NCI-H1105 treated with DMSO at 0.1 percent for 48 hours (cell line): Measurements from ENCODE around the gene PER1.

Experiments
- DNase-seq: peaks from one replicate; lab custom pipeline; 2025; lab: John Stamatoyannopoulos, UW

Gene PER1

DNA sequence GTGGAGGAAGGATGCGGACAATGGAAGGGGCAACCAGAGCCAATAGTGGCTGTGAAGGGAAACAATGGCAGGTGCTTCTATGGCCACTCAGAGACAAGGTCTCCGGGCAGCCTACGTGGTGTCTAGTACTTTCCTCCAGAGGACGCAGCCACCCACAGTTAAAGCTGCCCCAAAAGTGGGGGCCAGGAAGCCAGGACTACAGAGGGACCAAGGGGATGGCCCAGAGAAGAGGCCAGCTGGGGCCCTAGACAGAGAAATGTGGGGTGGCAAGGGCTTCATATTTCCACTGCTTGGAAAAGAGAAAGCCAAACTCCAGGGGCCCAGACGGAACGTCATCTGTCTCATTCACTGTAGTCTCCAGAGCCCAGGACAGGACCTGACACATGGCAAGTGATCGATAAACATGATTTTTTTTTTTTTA, 837 bp upstream of the PER1 start:
- DNase-seq: no peak

GRCh38 chr17:8151641-8152111, 528 bp downstream of the PER1 start:
- DNase-seq: peak; percentile 34

- DNase-seq: peak; percentile 87
Observed at GRCh38 chr17:8151120-8151640, 1.0 kb downstream of the PER1 start.

DNA sequence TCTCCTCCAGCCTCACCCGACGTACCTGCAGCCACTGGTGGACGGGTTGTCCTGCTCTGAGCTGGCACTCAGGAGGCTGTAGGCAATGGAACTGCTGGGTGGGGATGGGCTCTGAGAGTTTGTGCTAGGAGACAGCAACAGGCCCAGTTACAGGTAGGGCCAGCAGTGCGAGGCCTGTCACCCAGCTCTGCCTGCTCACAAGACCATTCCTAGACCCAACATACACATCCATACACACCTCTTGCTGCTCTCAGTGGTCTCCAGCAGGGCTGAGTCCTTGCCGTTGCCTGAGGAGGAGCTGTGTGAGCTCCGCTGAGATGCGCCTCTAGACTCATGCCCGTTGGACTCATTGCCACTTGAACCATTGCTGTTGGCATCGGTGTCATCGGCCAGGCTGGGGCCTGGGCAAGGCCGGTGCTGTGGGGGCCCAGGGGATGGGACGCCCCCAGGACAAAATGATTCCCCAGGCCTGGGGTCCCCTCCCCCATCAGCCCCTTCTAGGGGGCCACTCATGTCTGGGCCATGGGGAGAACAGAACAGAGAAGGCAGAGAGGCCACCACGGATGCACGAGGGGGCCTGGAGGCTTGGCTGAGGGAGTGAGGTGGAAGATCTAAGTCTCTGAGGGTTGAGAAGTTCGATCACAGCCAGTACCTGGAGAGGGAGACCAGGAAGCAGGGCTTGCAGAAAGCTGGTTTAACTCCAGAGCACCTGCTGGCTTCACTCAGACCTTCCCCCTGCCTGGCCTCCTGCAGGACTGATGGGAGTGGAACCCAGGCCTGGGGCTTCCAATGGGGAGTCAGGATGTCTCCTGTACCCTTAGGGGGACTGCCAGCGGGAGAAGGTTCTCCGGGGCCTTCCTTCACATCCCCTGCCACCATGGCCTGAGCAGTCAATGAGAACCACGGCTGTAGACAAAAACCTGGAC, 1.7 kb downstream of the PER1 start:
- DNase-seq: no peak

DNA sequence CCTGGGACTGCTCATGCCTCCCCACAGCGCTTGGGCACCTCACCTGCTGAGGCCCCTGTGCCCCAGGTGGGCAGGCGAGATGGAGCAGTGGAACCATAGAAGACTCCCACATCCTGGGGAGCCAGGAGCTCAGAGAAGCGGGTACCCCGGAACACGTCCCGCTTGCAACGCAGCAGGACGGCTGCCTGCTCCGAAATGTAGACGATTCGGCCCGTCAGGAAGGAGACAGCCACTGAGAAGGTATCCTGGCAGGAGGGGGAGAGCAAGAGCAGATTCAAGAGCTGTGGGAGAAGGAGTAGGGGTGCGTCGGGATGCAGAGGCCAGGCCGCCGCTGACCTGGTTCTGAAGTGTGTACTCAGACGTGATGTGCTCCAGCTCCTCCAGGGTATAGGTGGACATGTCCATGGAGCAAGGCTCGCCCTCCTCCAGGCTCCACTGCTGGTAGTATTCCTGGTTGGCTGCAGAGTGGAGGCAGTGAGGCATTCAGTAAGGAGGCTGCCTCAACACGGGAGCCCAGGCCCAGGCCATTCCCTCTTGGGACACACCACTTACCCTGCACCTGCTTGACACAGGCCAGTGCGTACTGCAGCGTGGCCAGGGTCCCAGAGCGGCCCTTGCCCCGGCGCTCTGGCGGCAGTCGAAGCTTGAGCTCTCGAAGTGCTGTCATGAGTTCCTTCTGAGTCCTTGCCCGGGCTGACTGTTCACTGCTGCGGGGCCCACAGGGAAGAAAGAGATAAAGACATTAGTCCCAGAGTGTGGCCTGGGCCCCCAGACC, 2.6 kb downstream of the PER1 start:
- DNase-seq: no peak

- no peak for DNase-seq
Observed at GRCh38 chr17:8148560-8148959, 3.6 kb downstream of the PER1 start.

GRCh38 chr17:8147805-8148404, 4.3 kb downstream of the PER1 start:
- no peak for DNase-seq

GRCh38 chr17:8147141-8147804, 4.9 kb downstream of the PER1 start:
- no peak for DNase-seq

DNA sequence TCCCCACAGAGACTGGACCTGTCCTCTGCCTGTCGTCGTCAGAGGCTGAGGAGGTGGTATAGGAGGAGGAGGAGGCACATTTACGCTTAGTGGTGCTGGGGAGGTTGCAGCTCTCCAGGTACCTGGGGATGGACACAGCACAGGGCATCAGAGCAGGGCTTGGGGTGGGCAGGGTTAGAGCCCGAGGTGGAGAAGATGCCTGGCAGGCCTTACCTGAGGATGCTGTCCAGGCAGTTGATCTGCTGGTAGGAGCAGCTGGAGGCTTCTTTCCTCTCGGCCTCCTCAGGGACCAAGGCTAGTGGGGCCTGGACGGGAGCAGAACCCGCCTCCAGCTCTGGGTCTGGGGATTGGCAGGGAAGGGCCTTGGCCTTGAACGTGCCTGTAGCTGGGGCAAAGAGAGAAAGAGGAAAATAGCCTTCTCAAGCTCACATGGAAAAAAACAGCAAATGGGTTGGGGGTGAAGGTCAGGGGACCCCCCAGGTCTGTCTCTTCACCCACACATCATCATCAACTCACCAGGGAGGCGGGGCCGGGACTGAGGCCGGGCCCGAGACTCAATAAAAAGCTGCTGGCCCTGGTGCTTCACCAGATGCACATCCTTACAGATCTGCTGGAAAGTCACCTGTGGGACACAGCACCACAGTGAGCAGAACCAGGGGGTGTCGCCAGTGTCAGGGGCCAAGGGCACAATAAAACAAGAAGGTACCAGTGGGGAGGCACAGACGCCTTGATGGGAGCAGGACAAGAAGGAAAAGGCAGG, 5.6 kb downstream of the PER1 start:
- no peak for DNase-seq

GRCh38 chr17:8145811-8146210, 6.4 kb downstream of the PER1 start:
- no peak for DNase-seq

DNA sequence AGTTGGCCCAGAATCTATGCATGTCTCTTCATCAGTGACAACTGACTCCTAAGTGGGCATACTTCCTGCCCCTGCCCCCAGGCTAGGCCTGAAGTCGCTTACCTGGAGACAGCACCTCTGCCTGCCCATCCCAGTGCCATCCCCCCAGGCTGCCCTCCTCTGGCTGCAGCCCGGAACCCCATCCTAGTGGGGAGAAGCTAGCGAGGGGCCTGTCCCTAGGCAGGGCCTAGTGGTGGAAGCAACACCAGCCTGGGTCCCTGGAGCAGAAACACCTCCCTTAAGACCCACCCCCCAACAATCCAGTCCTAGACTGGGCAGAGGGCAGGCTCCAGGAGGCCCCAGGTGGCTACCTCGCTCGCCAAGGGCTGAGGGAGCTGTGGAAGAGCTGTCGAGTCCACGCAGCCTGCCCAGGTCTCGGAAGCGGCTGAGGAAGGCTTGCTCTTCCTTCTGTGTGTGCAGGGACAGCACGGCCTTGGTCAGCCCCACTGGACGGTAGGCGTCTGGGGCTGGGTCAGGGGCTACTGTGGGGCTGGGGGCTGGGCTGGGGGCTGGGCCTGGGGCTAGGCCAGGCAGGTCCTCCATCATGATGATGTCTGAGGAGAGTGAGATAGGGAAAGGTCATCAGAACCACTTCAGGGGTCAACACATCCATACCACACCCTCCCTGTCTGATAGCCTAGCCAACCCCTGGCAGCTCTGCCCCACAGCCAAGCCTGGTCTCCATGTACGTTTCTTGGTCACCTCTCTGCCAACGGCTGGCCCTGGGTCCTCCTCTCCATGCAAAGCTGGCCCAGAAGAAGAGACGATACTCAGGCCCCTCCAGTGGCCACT, 7.6 kb downstream of the PER1 start:
- DNase-seq: no peak

GRCh38 chr17:8143581-8144400, 8.4 kb downstream of the PER1 start:
- DNase-seq: no peak

DNA sequence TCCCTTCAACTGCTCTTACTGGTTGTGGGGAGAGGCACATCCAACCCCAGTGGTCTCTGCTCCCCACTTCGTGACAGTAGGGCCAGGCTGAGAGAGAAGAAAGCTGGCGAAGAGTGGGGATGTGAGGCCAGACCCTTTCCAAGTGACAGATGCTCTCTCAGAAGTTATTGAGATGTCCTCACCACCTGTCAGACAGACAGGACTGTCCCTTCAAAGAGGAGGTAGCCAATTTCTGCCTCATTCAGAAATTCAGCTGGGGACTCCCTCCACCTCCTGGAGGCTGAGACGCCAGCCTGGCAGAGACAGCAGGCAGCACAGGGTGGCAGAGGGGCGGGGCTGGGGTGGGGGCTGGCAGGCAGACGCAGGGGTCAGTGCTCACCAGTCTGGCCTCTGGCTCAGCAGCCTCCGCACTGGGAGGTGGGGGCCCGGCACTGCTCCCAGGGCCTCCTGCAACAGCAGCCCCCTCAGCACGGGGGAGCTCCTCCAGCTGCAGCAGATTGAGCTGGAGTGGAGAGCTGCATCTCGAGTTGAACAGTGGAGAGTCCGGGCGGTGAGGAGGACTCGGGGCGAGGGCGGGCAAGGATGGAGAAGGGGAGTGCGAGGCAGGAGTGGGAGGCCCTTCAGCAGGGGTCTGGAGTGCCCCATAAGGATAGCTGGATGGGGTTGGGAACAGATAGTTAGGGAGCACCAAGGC, 9.2 kb downstream of the PER1 start:
- no peak for DNase-seq

DNA sequence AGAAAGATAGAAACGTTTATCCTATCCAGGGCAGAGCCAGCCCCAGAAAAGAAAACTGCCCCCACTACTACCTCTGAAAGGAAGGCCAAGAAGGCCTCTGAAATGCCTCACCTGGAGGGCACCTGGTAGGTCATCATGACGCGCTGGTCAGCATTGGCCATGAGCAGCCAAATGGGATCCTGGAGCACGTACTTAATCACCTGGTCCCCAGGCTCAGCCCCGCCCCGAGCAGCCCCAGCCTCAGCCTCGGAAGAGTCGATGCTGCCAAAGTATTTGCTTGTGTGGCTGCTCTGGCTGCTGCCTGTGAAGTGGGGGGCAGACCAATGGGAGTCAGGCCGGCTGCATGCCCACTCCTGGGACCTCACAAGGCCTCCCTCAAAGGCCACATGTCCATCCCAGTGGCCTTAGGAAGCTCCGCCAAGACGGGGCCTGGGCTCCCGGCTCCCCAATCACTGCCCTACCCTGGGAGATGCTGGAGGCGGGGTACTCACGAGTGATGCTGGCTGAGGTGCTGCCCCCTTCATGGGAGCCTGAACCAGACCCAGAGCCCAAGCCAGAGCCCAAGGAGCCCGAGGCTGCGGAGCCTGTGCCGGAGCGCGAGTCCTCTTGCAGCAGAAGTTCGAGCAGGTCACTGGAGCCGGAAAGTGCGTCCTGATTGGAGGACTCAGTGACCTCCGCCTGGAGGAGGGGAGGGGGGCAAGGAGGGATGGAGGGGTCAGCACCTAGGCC, 9.9 kb downstream of the PER1 start:
- no peak for DNase-seq

- DNase-seq: no peak
Observed at GRCh38 chr17:8141741-8142140, 10.5 kb downstream of the PER1 start.

DNA sequence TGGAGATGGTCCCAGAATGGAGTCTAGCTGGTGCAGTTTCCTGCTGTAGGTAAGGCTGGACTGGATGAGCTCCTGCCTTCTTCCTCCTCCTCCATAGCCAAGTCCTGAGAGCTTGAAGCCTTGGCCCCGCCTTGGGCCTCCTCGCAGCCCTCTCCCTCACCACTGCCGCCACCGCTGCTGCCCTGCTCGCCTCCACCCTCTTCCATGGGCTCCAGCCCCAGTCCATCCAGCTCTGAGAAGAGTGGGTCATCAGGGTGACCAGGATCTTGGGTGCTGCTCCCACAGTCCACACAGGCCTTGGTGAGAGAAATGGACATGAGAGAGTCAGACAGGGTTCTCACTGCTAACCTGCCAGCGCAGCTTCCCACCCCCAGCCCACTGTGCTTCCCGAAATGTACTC, 11.2 kb downstream of the PER1 start:
- no peak for DNase-seq

- DNase-seq: no peak
Observed at GRCh38 chr17:8140065-8141029, 11.9 kb downstream of the PER1 start.
